ENCODE measurements around the gene TMIGD3.

GRCh38 chr1:111499026-111499785 is 4.2 kb downstream of the TMIGD3 start:
- TF ChIP-seq CTCF (conservative IDR thresholded peaks at IDR 0.05; ENCODE audit: low read depth, low read length) (no peak), POLR2A (IDR thresholded peaks at IDR 0.05; ENCODE audit: low read depth, low read length) (no peak), RAD21 (IDR thresholded peaks at IDR 0.05; ENCODE audit: low read length) (no peak), BHLHE40 (IDR thresholded peaks at IDR 0.05; ENCODE audit: low read depth, low read length) (no peak), MXI1 (IDR thresholded peaks at IDR 0.05; ENCODE audit: borderline replicate concordance, low read depth, low read length) (no peak), MAZ (IDR thresholded peaks at IDR 0.05; ENCODE audit: borderline replicate concordance, low read depth, low read length) (no peak)
- TF ChIP-seq, protein P1, sequence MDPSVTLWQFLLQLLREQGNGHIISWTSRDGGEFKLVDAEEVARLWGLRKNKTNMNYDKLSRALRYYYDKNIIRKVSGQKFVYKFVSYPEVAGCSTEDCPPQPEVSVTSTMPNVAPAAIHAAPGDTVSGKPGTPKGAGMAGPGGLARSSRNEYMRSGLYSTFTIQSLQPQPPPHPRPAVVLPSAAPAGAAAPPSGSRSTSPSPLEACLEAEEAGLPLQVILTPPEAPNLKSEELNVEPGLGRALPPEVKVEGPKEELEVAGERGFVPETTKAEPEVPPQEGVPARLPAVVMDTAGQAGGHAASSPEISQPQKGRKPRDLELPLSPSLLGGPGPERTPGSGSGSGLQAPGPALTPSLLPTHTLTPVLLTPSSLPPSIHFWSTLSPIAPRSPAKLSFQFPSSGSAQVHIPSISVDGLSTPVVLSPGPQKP (IDR thresholded peaks at IDR 0.05; ENCODE audit: borderline replicate concordance, low read depth, low read length), result no peak
- TF ChIP-seq, protein P2, sequence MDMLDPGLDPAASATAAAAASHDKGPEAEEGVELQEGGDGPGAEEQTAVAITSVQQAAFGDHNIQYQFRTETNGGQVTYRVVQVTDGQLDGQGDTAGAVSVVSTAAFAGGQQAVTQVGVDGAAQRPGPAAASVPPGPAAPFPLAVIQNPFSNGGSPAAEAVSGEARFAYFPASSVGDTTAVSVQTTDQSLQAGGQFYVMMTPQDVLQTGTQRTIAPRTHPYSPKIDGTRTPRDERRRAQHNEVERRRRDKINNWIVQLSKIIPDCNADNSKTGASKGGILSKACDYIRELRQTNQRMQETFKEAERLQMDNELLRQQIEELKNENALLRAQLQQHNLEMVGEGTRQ (IDR thresholded peaks at IDR 0.05; ENCODE audit: low read depth, low read length), result no peak
